Naive thymus-derived CD4-positive, alpha-beta T cell (primary cell): ENCODE data around the gene MCM7. TPM values are rescaled to one million over a fixed set of nuclear protein-coding genes. Genes with fewer than 3 reads are reported as not detected.

ENCODE experiments used
- ATAC-seq: fragments of 150-1000 bp; cut with Tn5 transposase; 2 replicates; pipeline ENCODE4 v1.10.0; 2021; ENCODE audit warnings: mild to moderate bottlenecking, moderate library complexity
- CTCF ChIA-PET: fragments of 350-600 bp; sonication (Branson Sonifier 250); formaldehyde crosslinking; loops from one replicate; lab custom pipeline; 2021; ENCODE audit warnings: antibody characterized with exemption; lab: Charles Lee
- POLR2A ChIA-PET: fragments of 350-600 bp; sonication (Branson Sonifier 250); formaldehyde crosslinking; loops from one replicate; lab custom pipeline; 2021; ENCODE audit warnings: antibody characterized with exemption, inconsistent platforms; lab: Charles Lee
- DNase-seq, 9 donors: peaks; one replicate each; pipeline versions ENCODE4 v3.0.0 to v3.0.0-alpha.2; 2020 to 2022; ENCODE audit warnings: mixed read lengths in 1 of 9
- H3K27ac ChIP-seq: one replicate; pipeline ENCODE4 v1.7.0; 2013; ENCODE audit warnings: mild to moderate bottlenecking, low read depth, low read length, moderate library complexity
- H3K27me3 ChIP-seq, 2 donors: one replicate each; pipeline ENCODE4 v1.7.0; 2013; ENCODE audit warnings: low read length in 2 of 2, mild to moderate bottlenecking in 2 of 2, moderate library complexity in 2 of 2; ENCODE audit not compliant: control insufficient read depth in 2 of 2, insufficient read depth in 2 of 2
- H3K36me3 ChIP-seq, 3 experiments: 1 replicate in 2 of 3; 2 replicates in 1 of 3; pipeline ENCODE4 v1.7.0; 2013; ENCODE audit warnings: low read length in 3 of 3, mild to moderate bottlenecking in 3 of 3, moderate library complexity in 1 of 3; ENCODE audit not compliant: insufficient read depth in 3 of 3, control insufficient read depth in 2 of 3
- H3K4me1 ChIP-seq, 2 donors: one replicate each; pipeline ENCODE4 v1.7.0; 2013; ENCODE audit warnings: low read length in 2 of 2, mild to moderate bottlenecking in 2 of 2, moderate library complexity in 1 of 2; ENCODE audit not compliant: control insufficient read depth in 2 of 2, insufficient read depth in 2 of 2
- H3K4me3 ChIP-seq: 2 replicates; pipeline ENCODE4 v1.7.0; 2013; ENCODE audit warnings: mild to moderate bottlenecking, low read length
- H3K9me3 ChIP-seq, 3 experiments: 1 replicate in 2 of 3; 2 replicates in 1 of 3; pipeline ENCODE4 v1.7.0; 2013; ENCODE audit warnings: low read length in 3 of 3; ENCODE audit not compliant: control insufficient read depth in 2 of 3
- H3K27ac Mint-ChIP-seq, 9 donors: one replicate each; pipeline ENCODE4 v1.8.0; 2020 to 2022; ENCODE audit warnings: mixed read lengths in 9 of 9, mild to moderate bottlenecking in 8 of 9, moderate library complexity in 5 of 9, inconsistent platforms in 2 of 9
- H3K27me3 Mint-ChIP-seq, 5 donors: one replicate each; pipeline ENCODE4 v1.8.0; 2021 to 2022; ENCODE audit warnings: mixed read lengths in 5 of 5, mild to moderate bottlenecking in 1 of 5
- H3K36me3 Mint-ChIP-seq, 5 donors: one replicate each; pipeline ENCODE4 v1.8.0; 2020 to 2022; ENCODE audit warnings: mixed read lengths in 5 of 5, mild to moderate bottlenecking in 3 of 5, inconsistent platforms in 1 of 5
- H3K4me1 Mint-ChIP-seq, 7 donors: one replicate each; pipeline ENCODE4 v1.8.0; 2020 to 2022; ENCODE audit warnings: mixed read lengths in 7 of 7, mild to moderate bottlenecking in 3 of 7, inconsistent platforms in 1 of 7
- H3K4me3 Mint-ChIP-seq, 10 donors: one replicate each; pipeline ENCODE4 v1.8.0; 2020 to 2022; ENCODE audit warnings: mild to moderate bottlenecking in 10 of 10, mixed read lengths in 10 of 10, moderate library complexity in 6 of 10, inconsistent platforms in 2 of 10
- H3K9me3 Mint-ChIP-seq, 11 donors: one replicate each; pipeline ENCODE4 v1.8.0; 2020 to 2022; ENCODE audit warnings: mixed read lengths in 11 of 11, mild to moderate bottlenecking in 4 of 11, inconsistent platforms in 1 of 11, moderate library complexity in 1 of 11
- intact Hi-C, 2 donors: fragments of 100-400 bp; cut with micrococcal nuclease; formaldehyde crosslinking; loops; one replicate each; pipeline ENCODE4 v1.15.1; 2023
- polyA plus RNA-seq, 2 donors: library from polyadenylated mRNA; unstranded; fragments of 300-500 nt; fragmentation: Illumina TruSeq; gene quantifications; one replicate each; pipeline ENCODE4 v1.2.3, GENCODE V29; 2021
- total RNA-seq, 6 experiments: library from RNA in 5 of 6; stranded (reverse) in 5 of 6; gene quantifications; 1 replicate in 5 of 6; 2 replicates in 1 of 6; pipeline ENCODE4 v1.2.3 and lab custom pipeline; 2021 to 2026

MCM7 gene
- total and polyA plus RNA-seq, 7 experiments from 2014 or later: 29.5 to 263 (median 117) TPM

GRCh38 chr7:100095289-100095688 is 5.9 kb downstream of the MCM7 start:
- Mint-ChIP-seq H3K4me3 (no peak overlapping the region), H3K27ac (peak overlapping the region in 3 of 9 donors; percentile 24 to 59 (median 52)), H3K36me3 (peaks cover 25 to 76% (median 45%) of the 10 kb centered on the region in 5 donors), H3K4me1 (peaks cover 25 to 59% (median 43%) of the 10 kb centered on the region in 7 donors), H3K9me3 (peaks cover 0 to 1% (median 0%) of the 10 kb centered on the region in 11 donors), H3K27me3 (no peaks in the 10 kb centered on the region)
- H3K27ac ChIP-seq: no peak overlapping the region
- no peaks in the 10 kb centered on the region for H3K27me3 ChIP-seq
- H3K36me3 ChIP-seq: peaks cover 25 to 91% (median 48%) of the 10 kb centered on the region in 3 experiments
- H3K4me3 ChIP-seq: no peak overlapping the region
- H3K4me1 ChIP-seq: peaks cover 15 to 25% of the 10 kb centered on the region in 2 donors
- DNase-seq (no peak), ATAC-seq (no peak)
- CTCF ChIA-PET: interaction anchor here (0.6 kb wide), 1 partner anchor 396 kb away, joined by 3 read pairs; no protein-coding TSS in a partner anchor
- H3K9me3 ChIP-seq: no peaks in the 10 kb centered on the region
- intact Hi-C loops: no loop called here
- POLR2A ChIA-PET: interaction anchor here (0.5 to 1.4 kb wide), 4 partner anchors 10 to 29 kb away, joined by 3 read pairs; no protein-coding TSS in a partner anchor

- Histone ChIP-seq H3K4me3 (no peak overlapping the region), H3K36me3 (peaks cover 25 to 89% (median 44%) of the 10 kb centered on the region in 3 experiments), H3K4me1 (peaks cover 6 to 20% of the 10 kb centered on the region in 2 donors), H3K27ac (no peak overlapping the region), H3K9me3 (no peaks in the 10 kb centered on the region), H3K27me3 (no peaks in the 10 kb centered on the region)
- H3K27ac Mint-ChIP-seq: peak overlapping the region in 1 of 9 donors; percentile 38
- peaks cover 22 to 70% (median 38%) of the 10 kb centered on the region in 5 donors for H3K36me3 Mint-ChIP-seq
- no peak overlapping the region for H3K4me3 Mint-ChIP-seq
- ATAC-seq (no peak), DNase-seq (no peak)
- H3K9me3 Mint-ChIP-seq: peaks cover 0 to 5% (median 0%) of the 10 kb centered on the region in 11 donors
- no peaks in the 10 kb centered on the region for H3K27me3 Mint-ChIP-seq
- CTCF ChIA-PET: no interaction called here
- peaks cover 20 to 55% (median 40%) of the 10 kb centered on the region in 7 donors for H3K4me1 Mint-ChIP-seq
- intact Hi-C loops: no loop called here
- POLR2A ChIA-PET: interaction anchor here (0.9 kb wide), 1 partner anchor 27 kb away, joined by 3 read pairs; no protein-coding TSS in a partner anchor
These were observed 7.2 kb downstream of the MCM7 start for GRCh38 chr7:100093925-100094486.

- intact Hi-C loops: no loop called here
- DNase-seq (no peak), ATAC-seq (no peak)
- Mint-ChIP-seq H3K9me3 (peaks cover 0 to 6% (median 0%) of the 10 kb centered on the region in 11 donors), H3K4me1 (peaks cover 15 to 51% (median 35%) of the 10 kb centered on the region in 7 donors), H3K36me3 (peaks cover 17 to 65% (median 33%) of the 10 kb centered on the region in 5 donors), H3K27me3 (no peaks in the 10 kb centered on the region), H3K4me3 (no peak overlapping the region), H3K27ac (peak overlapping the region in 1 of 9 donors; percentile 10)
- Histone ChIP-seq H3K4me1 (peaks cover 5 to 15% of the 10 kb centered on the region in 2 donors), H3K4me3 (no peak overlapping the region), H3K9me3 (no peaks in the 10 kb centered on the region), H3K36me3 (peaks cover 22 to 85% (median 39%) of the 10 kb centered on the region in 3 experiments), H3K27ac (no peak overlapping the region), H3K27me3 (no peaks in the 10 kb centered on the region)
- ChIA-PET CTCF (no interaction called here), POLR2A (no interaction called here)
These were observed 7.7 kb downstream of the MCM7 start for GRCh38 chr7:100093498-100093897.

- Histone ChIP-seq H3K4me3 (no peak overlapping the region), H3K27ac (no peak overlapping the region), H3K36me3 (peaks cover 17 to 81% (median 35%) of the 10 kb centered on the region in 3 experiments), H3K9me3 (no peaks in the 10 kb centered on the region), H3K27me3 (no peaks in the 10 kb centered on the region), H3K4me1 (peaks cover 9 to 10% of the 10 kb centered on the region in 2 donors)
- Mint-ChIP-seq H3K27me3 (no peaks in the 10 kb centered on the region), H3K4me1 (peaks cover 13 to 49% (median 30%) of the 10 kb centered on the region in 7 donors), H3K9me3 (peaks cover 0 to 9% (median 0%) of the 10 kb centered on the region in 11 donors), H3K27ac (peak overlapping the region in 2 of 9 donors; percentile 10 to 29), H3K4me3 (no peak overlapping the region), H3K36me3 (peaks cover 13 to 60% (median 28%) of the 10 kb centered on the region in 5 donors)
- CTCF ChIA-PET: no interaction called here
- no peak for DNase-seq
- no peak for ATAC-seq
- intact Hi-C loops: no loop called here
- POLR2A ChIA-PET: no interaction called here
These were observed 8.1 kb downstream of the MCM7 start for GRCh38 chr7:100093054-100093453.

GRCh38 chr7:100091411-100092181 is 9.6 kb downstream of the MCM7 start:
- Mint-ChIP-seq H3K27me3 (no peaks in the 10 kb centered on the region), H3K27ac (peak overlapping the region in 4 of 9 donors; percentile 28 to 49 (median 44)), H3K4me1 (peaks cover 11 to 42% (median 23%) of the 10 kb centered on the region in 7 donors), H3K4me3 (peak overlapping the region in 5 of 10 donors; percentile 2 to 91 (median 29)), H3K9me3 (peaks cover 0 to 11% (median 0%) of the 10 kb centered on the region in 11 donors), H3K36me3 (peaks cover 5 to 49% (median 18%) of the 10 kb centered on the region in 5 donors)
- intact Hi-C loops: no loop called here
- ChIA-PET POLR2A (interaction anchor here (0.6 to 5.2 kb wide), 4 partner anchors 9 to 10 kb away, joined by 3 to 59 read pairs (median 4); partner anchors contain the start of genes AP4M1 and MCM7), CTCF (no interaction called here)
- Histone ChIP-seq H3K27ac (no peak overlapping the region), H3K36me3 (peaks cover 6 to 67% (median 24%) of the 10 kb centered on the region in 3 experiments), H3K4me1 (peaks cover 6 to 11% of the 10 kb centered on the region in 2 donors), H3K9me3 (no peaks in the 10 kb centered on the region), H3K4me3 (no peak overlapping the region), H3K27me3 (no peaks in the 10 kb centered on the region)
- DNase-seq (no peak), ATAC-seq (no peak)
